ENCODE results near the gene MNX1. TPM values are rescaled to one million over a fixed set of nuclear protein-coding genes. Genes with fewer than 3 reads are reported as not detected.

MNX1 gene
- total and polyA plus RNA-seq, 4 donors, result 0.38 TPM; not detected in 3

DNA sequence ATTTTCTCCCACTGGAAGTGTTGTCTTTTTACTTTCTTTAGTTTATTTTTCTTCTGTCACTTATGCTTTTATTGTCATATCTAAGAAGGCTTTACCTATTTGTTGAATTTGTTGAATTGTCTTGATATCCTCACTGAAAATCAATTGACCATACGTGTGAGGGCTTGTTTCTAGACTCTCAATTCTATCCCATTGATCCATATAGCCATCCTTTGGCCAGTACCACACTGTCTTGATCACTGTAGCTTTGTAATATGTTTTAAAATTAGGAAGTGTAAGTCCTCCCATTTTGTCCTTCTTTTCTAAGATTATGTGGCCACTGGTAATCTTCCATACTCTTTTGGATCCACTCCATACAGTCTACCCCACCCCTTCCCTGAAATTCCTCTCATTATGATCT is 25.5 kb upstream of the MNX1 start:
- intact Hi-C loops (cut with DNase I), result no loop called here
- Histone ChIP-seq H3K27ac (ENCODE audit: low read depth in 1 of 2, low read length in 2 of 2) (no peak overlapping the region), H3K36me3 (ENCODE audit: control insufficient read depth in 1 of 2, insufficient read depth in 2 of 2, low read length in 1 of 2) (no peaks in the 10 kb centered on the region), H3K27me3 (ENCODE audit: control insufficient read depth in 1 of 2, insufficient read depth in 2 of 2, low read length in 1 of 2) (no peaks in the 10 kb centered on the region), H3K9me3 (ENCODE audit: control insufficient read depth, low read length) (peaks cover 3% of the 10 kb centered on the region), H3K4me3 (ENCODE audit: low read length in 2 of 2) (no peak overlapping the region), H3K4me1 (ENCODE audit: control insufficient read depth in 1 of 2, insufficient read depth in 2 of 2, low read length in 2 of 2) (no peaks in the 10 kb centered on the region)
- ATAC-seq (ENCODE audit: low FRiP score), result no peak
- DNase-seq, result no peak
- 17 to 33% methylated on average over 1 of the region's 1 CpG for WGBS, 2 donors

GRCh38 chr7:157035302-157035701 is 24.8 kb upstream of the MNX1 start:
- ATAC-seq (ENCODE audit: low FRiP score) (no peak), DNase-seq (no peak)
- H3K36me3 ChIP-seq (ENCODE audit: control insufficient read depth in 1 of 2, insufficient read depth in 2 of 2, low read length in 1 of 2), result no peaks in the 10 kb centered on the region
- no peak overlapping the region for H3K27ac ChIP-seq (ENCODE audit: low read depth in 1 of 2, low read length in 2 of 2)
- no peaks in the 10 kb centered on the region for H3K27me3 ChIP-seq (ENCODE audit: control insufficient read depth in 1 of 2, insufficient read depth in 2 of 2, low read length in 1 of 2)
- no peak overlapping the region for H3K4me3 ChIP-seq (ENCODE audit: low read length in 2 of 2)
- intact Hi-C loops (cut with DNase I), result no loop called here
- 92 to 93% methylated on average over 8 of the region's 8 CpGs for WGBS, 2 donors
- H3K9me3 ChIP-seq (ENCODE audit: control insufficient read depth, low read length), result peaks cover 3% of the 10 kb centered on the region
- no peaks in the 10 kb centered on the region for H3K4me1 ChIP-seq (ENCODE audit: control insufficient read depth in 1 of 2, insufficient read depth in 2 of 2, low read length in 2 of 2)

- no peak overlapping the region for H3K27ac ChIP-seq (ENCODE audit: low read depth in 1 of 2, low read length in 2 of 2)
- H3K9me3 ChIP-seq (ENCODE audit: control insufficient read depth, low read length), result peaks cover 3% of the 10 kb centered on the region
- intact Hi-C loops (cut with DNase I), result no loop called here
- H3K27me3 ChIP-seq (ENCODE audit: control insufficient read depth in 1 of 2, insufficient read depth in 2 of 2, low read length in 1 of 2), result no peaks in the 10 kb centered on the region
- H3K4me3 ChIP-seq (ENCODE audit: low read length in 2 of 2), result no peak overlapping the region
- H3K4me1 ChIP-seq (ENCODE audit: control insufficient read depth in 1 of 2, insufficient read depth in 2 of 2, low read length in 2 of 2), result no peaks in the 10 kb centered on the region
- WGBS, 2 donors, result 75% methylated on average over 23 of the region's 23 CpGs
- ATAC-seq (ENCODE audit: low FRiP score), result peak; percentile 19
- no peak for DNase-seq
- H3K36me3 ChIP-seq (ENCODE audit: control insufficient read depth in 1 of 2, insufficient read depth in 2 of 2, low read length in 1 of 2), result no peaks in the 10 kb centered on the region
These were observed 23.3 kb upstream of the MNX1 start for GRCh38 chr7:157033483-157034473.

- 57 to 64% methylated on average over 25 of the region's 25 CpGs for WGBS, 2 donors
- DNase-seq, result no peak
- no peaks in the 10 kb centered on the region for H3K27me3 ChIP-seq (ENCODE audit: control insufficient read depth in 1 of 2, insufficient read depth in 2 of 2, low read length in 1 of 2)
These were observed 22.4 kb upstream of the MNX1 start for GRCh38 chr7:157032644-157033482.

DNA sequence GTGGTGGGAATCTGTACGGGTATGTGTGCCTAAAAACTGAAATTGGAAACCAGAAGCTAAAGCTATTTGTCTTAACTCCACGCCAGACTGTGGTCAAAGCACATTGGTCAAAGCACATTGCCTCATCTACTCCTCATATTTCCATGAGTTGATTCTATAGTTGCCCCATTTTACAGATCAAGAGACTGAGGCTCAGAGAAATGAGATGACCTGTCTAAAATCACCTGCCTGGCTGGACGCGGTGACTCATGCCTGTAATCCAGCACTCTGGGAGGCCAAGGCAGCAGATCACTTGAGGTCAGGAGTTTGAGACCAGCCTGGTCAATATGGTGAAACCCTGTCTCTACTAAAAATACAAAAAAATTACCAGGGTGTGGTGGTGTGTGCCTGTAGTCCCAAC is 21.7 kb upstream of the MNX1 start:
- Histone ChIP-seq H3K4me1 (ENCODE audit: control insufficient read depth in 1 of 2, insufficient read depth in 2 of 2, low read length in 2 of 2) (no peaks in the 10 kb centered on the region), H3K27me3 (ENCODE audit: control insufficient read depth in 1 of 2, insufficient read depth in 2 of 2, low read length in 1 of 2) (no peaks in the 10 kb centered on the region)
- 67 to 73% methylated on average over 4 of the region's 4 CpGs for WGBS, 2 donors

More at GRCh38 chr7:157032644-157033482, 22.4 kb upstream of the MNX1 start:
- intact Hi-C loops (cut with DNase I), result no loop called here
- ATAC-seq (ENCODE audit: low FRiP score), result no peak
- no peaks in the 10 kb centered on the region for H3K36me3 ChIP-seq (ENCODE audit: control insufficient read depth in 1 of 2, insufficient read depth in 2 of 2, low read length in 1 of 2)
- H3K9me3 ChIP-seq (ENCODE audit: control insufficient read depth, low read length), result peaks cover 3% of the 10 kb centered on the region
- H3K4me3 ChIP-seq (ENCODE audit: low read length in 2 of 2), result no peak overlapping the region
- no peaks in the 10 kb centered on the region for H3K4me1 ChIP-seq (ENCODE audit: control insufficient read depth in 1 of 2, insufficient read depth in 2 of 2, low read length in 2 of 2)
- no peak overlapping the region for H3K27ac ChIP-seq (ENCODE audit: low read depth in 1 of 2, low read length in 2 of 2)

GRCh38 chr7:157028199-157028903 is 17.9 kb upstream of the MNX1 start:
- 49 to 54% methylated on average over 16 of the region's 16 CpGs for whole genome bisulfite sequencing, 2 donors
- DNase-seq (peak in 1 of 2 donors; percentile 60), ATAC-seq (ENCODE audit: low FRiP score) (no peak)
- no peaks in the 10 kb centered on the region for H3K4me1 ChIP-seq (ENCODE audit: control insufficient read depth in 1 of 2, insufficient read depth in 2 of 2, low read length in 2 of 2)
- intact Hi-C loops (cut with DNase I), result no loop called here
- no peaks in the 10 kb centered on the region for H3K36me3 ChIP-seq (ENCODE audit: control insufficient read depth in 1 of 2, insufficient read depth in 2 of 2, low read length in 1 of 2)
- peaks cover 0 to 1% of the 10 kb centered on the region in 2 donors for H3K27me3 ChIP-seq (ENCODE audit: control insufficient read depth in 1 of 2, insufficient read depth in 2 of 2, low read length in 1 of 2)
- H3K9me3 ChIP-seq (ENCODE audit: control insufficient read depth, low read length), result peaks cover 1% of the 10 kb centered on the region
- no peak overlapping the region for H3K4me3 ChIP-seq (ENCODE audit: low read length in 2 of 2)
- no peak overlapping the region for H3K27ac ChIP-seq (ENCODE audit: low read depth in 1 of 2, low read length in 2 of 2)

More for the DNA sequence above, 21.7 kb upstream of the MNX1 start:
- DNase-seq (no peak), ATAC-seq (ENCODE audit: low FRiP score) (no peak)
- H3K27ac ChIP-seq (ENCODE audit: low read depth in 1 of 2, low read length in 2 of 2), result no peak overlapping the region
- peaks cover 3% of the 10 kb centered on the region for H3K9me3 ChIP-seq (ENCODE audit: control insufficient read depth, low read length)
- intact Hi-C loops (cut with DNase I), result no loop called here
- H3K4me3 ChIP-seq (ENCODE audit: low read length in 2 of 2), result no peak overlapping the region
- no peaks in the 10 kb centered on the region for H3K36me3 ChIP-seq (ENCODE audit: control insufficient read depth in 1 of 2, insufficient read depth in 2 of 2, low read length in 1 of 2)

DNA sequence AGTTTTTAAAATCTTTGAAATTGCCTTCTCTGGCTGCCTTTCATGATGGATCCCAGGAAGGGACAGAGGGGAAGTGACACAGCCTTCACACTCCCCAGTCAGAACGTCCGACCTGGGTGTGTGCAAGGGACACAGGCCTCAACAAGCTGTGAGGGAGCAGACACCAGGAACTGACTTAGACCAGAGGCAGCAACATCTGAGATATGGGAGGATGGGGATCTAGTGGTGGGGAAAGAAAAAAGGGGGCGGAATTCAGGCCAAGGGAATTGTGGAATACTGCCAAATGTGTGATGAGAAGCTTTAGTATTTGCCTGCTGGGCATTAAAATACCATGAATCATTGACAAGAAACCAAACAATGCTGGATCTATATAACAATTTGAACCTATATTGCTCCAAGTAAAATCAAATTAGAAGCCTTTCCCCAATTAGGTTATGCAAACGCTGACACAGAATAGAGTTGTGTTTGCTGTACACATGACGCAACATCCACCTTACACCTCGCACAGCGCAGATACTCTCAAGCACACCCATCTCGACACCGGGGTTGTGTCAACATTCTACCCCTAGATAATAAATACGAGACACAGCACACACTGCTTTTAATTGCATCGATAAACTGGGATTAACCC is 17.2 kb upstream of the MNX1 start:
- Histone ChIP-seq H3K27ac (ENCODE audit: low read depth in 1 of 2, low read length in 2 of 2) (no peak overlapping the region), H3K9me3 (ENCODE audit: control insufficient read depth, low read length) (peaks cover 1% of the 10 kb centered on the region), H3K4me1 (ENCODE audit: control insufficient read depth in 1 of 2, insufficient read depth in 2 of 2, low read length in 2 of 2) (no peaks in the 10 kb centered on the region), H3K36me3 (ENCODE audit: control insufficient read depth in 1 of 2, insufficient read depth in 2 of 2, low read length in 1 of 2) (no peaks in the 10 kb centered on the region), H3K4me3 (ENCODE audit: low read length in 2 of 2) (no peak overlapping the region), H3K27me3 (ENCODE audit: control insufficient read depth in 1 of 2, insufficient read depth in 2 of 2, low read length in 1 of 2) (peaks cover 0 to 2% of the 10 kb centered on the region in 2 donors)
- WGBS, 2 donors, result 77 to 82% methylated on average over 11 of the region's 11 CpGs
- intact Hi-C loops (cut with DNase I), result no loop called here
- peak in 1 of 2 donors; percentile 20 for DNase-seq
- ATAC-seq (ENCODE audit: low FRiP score), result no peak

- no peak for DNase-seq
- intact Hi-C loops (cut with DNase I), result no loop called here
- Histone ChIP-seq H3K36me3 (ENCODE audit: control insufficient read depth in 1 of 2, insufficient read depth in 2 of 2, low read length in 1 of 2) (no peaks in the 10 kb centered on the region), H3K27me3 (ENCODE audit: control insufficient read depth in 1 of 2, insufficient read depth in 2 of 2, low read length in 1 of 2) (peaks cover 0 to 2% of the 10 kb centered on the region in 2 donors), H3K27ac (ENCODE audit: low read depth in 1 of 2, low read length in 2 of 2) (no peak overlapping the region), H3K4me1 (ENCODE audit: control insufficient read depth in 1 of 2, insufficient read depth in 2 of 2, low read length in 2 of 2) (no peaks in the 10 kb centered on the region), H3K4me3 (ENCODE audit: low read length in 2 of 2) (no peak overlapping the region), H3K9me3 (ENCODE audit: control insufficient read depth, low read length) (no peaks in the 10 kb centered on the region)
- no peak for ATAC-seq (ENCODE audit: low FRiP score)
- WGBS, 2 donors, result 80% methylated on average over 3 of the region's 3 CpGs
These were observed 14.3 kb upstream of the MNX1 start for GRCh38 chr7:157024716-157025115.
